Measurements from ENCODE around the gene UTP3. TPM values are rescaled to one million over a fixed set of nuclear protein-coding genes. Genes with fewer than 3 reads are reported as not detected.
A peak's percentile ranks its signal among the peaks of the same experiment; 100 is the strongest.
"Not testable (repeated sequence)": the region's sequence is repeated elsewhere in the genome, so short reads cannot be mapped to it uniquely, and the experiment has no call there.

The UTP3 gene, protein sequence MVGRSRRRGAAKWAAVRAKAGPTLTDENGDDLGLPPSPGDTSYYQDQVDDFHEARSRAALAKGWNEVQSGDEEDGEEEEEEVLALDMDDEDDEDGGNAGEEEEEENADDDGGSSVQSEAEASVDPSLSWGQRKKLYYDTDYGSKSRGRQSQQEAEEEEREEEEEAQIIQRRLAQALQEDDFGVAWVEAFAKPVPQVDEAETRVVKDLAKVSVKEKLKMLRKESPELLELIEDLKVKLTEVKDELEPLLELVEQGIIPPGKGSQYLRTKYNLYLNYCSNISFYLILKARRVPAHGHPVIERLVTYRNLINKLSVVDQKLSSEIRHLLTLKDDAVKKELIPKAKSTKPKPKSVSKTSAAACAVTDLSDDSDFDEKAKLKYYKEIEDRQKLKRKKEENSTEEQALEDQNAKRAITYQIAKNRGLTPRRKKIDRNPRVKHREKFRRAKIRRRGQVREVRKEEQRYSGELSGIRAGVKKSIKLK
- 26.1 TPM for total RNA-seq
- long read RNA-seq, transcript UTP3-201 (1 exons, 2,073 nt) = major isoform, 6 of 6 reads
- long read RNA-seq, partial matches to known transcripts = 0 of 6 reads
- long read RNA-seq, other reads (novel, unspliced or antisense) = 0 of 6 reads

DNA sequence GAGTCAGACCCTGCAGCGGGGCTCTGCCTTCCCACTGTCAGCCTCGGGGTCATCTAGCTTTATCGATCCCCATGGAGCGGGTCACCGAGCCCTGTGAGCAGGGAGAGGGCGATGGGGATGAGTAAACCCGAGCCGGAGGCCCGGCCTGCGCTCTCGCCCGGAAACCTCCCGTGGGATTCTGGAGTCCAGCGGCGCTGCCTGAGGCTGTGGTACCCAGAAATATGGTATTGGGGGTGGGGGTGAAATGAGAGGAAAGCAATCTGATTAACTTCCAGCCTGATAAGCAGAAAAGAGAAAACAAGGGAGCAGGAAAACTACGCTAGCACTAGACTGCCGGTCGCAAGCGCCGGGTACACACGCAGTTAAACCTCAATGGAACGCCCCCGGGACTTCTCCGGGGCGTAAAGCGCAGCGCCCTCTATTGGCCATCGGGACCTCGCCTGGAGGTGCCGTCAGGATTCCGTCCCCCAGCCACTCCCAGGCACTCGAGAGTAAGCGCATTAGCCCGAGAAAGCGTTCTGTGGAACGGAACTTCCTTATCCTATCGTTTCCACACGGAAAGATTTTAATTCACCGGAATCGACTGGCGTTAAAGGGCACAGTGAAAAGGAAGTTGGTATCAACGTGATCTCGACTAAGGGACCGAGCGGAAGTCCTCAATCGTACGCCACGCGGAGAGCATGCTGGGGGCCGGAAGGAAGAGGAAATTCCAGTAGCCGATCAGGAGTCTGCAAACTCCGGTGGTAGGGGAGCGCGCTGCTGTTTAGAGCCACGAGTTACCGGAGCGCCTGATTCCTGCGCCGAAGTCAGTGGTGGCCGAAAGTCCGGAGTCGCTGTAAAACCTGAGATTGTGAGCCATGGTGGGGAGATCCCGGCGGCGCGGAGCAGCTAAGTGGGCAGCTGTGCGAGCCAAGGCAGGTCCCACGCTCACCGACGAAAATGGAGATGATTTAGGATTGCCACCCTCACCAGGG, at the start of gene UTP3:
Gene UTP3 (plus strand): TSS at position 712 of the 974 bp plus-strand sequence. CDS start 146 bp downstream, at position 858.
- peak; percentile 97 for DNase-seq (ENCODE audit: low spot score)

DNA sequence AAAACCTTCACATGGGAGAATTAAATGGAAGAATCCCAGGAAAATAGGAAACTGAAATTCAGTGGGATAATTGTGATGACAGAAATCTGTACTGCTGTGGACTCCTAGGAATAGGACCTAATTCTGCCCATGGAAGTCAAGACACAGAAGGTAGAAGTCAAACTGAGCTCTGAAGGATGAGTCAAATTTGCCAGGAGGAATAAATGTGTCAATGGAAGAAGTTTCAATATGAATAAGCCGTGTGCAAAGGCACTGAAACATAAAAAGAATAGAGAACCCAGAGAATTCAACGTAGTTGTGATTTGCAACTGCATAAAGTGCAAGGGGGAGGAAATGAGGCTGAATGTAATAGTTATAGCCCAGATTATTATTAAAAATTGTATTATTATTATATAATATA, 48.1 kb upstream of the UTP3 start:
- DNase-seq (ENCODE audit: low spot score) = no peak

DNA sequence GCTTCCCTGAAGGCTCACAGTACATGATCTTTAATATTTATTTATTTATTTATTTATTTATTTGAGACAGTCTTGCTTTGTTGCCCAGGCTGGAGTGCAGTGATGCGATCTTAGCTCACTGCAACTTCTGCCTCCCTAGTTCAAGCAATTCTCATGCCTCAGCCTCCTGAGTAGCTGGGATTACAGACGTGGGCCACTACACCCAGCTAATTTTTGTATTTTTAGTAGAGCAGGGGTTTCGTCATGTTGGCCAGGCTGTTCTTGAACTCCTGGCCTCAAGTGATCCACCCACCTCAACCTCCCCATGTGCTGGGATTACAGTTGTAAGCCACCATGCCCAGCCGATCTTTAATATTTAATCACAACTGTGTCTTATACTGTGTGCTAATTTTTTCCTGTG, 37.6 kb upstream of the UTP3 start:
- not testable (repeated sequence) for DNase-seq (ENCODE audit: low spot score)

DNA sequence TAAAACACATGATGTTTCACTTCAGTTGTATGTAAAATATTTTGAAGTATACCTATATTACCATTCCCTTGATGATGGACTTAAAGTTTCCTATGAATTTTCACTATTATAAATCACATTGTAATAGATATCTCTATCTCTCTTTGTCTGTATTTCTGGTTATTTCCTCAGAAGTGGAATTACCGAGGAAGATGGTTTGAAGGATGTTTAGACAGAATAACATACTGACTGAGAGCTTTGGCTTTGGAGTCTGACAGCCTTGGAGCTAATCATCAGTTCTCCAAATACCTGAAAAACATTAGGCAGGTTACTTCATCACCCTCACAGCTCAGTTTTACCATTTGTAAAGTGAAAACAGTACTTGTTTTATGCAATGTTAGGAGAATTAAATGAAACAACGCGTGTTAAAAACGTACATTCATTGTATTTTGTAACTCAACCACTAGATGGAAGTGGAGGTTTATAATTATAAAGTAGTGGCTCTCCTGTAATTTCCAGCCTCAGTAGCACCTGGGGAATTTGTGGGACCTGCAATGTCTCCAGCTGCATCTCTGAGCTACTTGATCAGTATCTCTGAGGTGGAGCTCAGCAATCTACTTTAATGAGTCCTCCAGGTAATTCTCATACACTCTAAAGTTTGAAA, 36.3 kb upstream of the UTP3 start:
- DNase-seq (ENCODE audit: low spot score) = no peak

DNA sequence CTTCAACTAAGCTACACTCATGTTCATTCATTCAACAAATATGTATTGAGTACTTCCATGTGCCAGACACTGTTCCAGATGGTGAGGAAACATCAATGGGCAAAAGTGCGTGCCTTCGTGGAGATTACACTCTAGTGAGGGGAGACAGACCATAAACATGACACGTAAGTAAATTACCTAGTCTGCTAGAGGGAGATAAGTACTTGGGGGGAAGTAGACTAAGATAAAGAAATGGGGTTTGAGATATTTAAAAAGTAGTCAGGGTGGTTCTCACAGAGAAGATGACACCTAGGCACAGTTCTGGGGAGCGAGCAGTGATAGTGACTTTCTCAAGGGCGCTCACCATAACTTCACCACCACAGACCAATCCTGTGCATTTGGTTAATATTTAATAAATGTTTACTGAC, 33.7 kb upstream of the UTP3 start:
- DNase-seq (ENCODE audit: low spot score) = no peak

DNA sequence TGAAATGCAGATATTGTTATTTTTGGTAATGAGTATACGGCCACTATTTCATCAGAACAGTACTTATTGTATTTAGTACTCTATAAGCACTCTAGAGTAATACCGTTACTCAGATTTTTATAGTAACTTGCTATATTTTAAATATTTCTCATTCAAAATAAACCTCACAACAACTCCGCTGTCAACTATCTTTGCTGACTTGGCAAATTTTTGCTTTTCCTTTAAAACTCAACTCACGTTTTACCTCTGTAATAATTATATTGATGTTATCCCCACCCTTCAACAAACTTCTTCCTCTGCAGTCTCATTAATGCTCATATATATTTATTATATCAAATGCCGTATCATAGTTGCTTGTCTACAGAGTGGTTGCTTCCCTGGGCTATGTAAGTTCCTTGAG, 31.0 kb upstream of the UTP3 start:
- DNase-seq (ENCODE audit: low spot score) = no peak

DNA sequence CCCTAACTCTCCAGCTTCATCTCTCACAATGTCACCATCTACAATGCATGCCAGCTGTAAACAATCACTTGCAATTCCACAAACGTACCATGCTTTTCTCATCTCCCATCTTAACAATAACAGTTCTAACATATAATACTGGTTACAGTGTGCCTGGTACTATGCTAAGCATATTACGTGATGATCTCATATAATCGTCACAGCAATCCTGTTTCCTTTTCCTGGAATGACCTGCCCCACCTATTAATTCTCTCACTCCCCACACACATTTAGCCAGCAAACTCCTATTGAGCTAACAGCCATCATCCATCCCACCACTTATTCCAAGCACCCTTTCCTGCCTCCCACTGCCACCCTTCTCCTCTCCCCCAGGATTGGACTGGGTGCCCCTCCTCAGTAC, 29.9 kb upstream of the UTP3 start:
- no peak for DNase-seq (ENCODE audit: low spot score)

DNA sequence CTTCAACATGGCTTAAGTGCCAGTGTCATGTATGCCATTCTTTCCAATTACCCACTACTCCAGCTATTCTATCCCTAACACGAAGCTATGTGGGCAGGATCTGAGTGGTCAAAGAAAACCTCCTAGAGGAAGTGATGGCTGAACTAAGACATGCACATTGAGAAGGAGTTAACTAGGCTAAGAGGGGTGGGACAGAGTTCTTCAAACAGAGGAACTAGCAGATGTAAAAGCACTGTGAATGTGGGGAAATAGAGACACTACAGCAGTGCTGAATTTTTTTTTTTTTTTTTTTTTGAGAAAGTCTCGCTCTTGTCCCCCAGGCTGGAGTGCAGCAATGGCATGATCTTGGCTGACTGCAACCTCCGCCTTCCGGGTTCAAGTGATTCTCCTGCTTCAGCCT, 28.2 kb upstream of the UTP3 start:
- DNase-seq (ENCODE audit: low spot score) = no peak

DNA sequence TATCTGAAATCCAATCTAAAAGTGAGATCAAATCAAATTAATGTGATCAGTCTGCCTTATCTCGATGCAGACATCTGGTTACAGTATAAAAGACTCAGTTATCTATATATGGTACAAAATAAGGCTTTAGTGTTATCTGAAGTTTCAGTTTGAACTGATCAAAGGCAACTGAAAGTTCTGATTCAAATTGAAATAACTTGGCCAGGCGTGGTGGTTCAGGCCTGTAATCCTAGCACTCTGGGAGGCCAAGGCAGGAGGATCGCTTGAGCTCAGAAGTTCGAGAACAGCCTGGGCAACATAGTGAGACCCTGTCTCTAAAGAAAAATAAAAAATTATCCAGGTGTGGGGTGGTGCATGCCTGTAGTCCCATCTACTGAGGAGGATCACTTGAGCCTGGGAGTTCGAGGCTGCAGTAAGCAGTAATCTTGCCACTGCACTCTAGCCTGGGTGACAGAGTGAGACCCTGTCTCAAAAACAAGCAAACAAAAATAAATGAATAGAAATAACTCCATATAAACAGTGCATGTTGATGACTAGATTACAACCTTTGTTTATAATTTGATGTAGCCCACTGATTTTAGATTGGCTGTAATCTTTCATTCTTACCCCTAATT, 26.9 kb upstream of the UTP3 start:
- not testable (repeated sequence) for DNase-seq (ENCODE audit: low spot score)

DNA sequence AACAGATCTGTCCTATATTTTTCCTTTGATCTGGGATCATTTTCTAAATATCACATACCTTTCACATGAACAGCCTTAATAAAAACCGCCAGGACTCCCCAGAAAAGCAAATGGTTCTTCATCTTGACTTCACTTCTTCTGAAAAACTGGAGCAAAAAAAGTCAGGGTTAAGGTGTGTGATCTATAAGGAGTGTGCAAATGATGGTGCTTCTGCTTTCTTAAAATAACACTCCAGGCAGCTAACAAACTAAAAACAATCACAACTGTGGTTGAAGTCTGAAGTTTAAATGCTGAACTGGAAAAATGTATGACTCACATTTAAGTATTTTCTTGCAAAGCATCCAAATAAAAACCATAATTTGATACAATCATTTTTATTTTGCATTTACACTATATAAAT, 22.0 kb upstream of the UTP3 start, which contains the start of gene JCHAIN:
Gene JCHAIN (minus strand): TSS at position 140 of the 400 bp plus-strand sequence. CDS start 18 bp downstream, at position 122.
- DNase-seq (ENCODE audit: low spot score) = no peak

DNA sequence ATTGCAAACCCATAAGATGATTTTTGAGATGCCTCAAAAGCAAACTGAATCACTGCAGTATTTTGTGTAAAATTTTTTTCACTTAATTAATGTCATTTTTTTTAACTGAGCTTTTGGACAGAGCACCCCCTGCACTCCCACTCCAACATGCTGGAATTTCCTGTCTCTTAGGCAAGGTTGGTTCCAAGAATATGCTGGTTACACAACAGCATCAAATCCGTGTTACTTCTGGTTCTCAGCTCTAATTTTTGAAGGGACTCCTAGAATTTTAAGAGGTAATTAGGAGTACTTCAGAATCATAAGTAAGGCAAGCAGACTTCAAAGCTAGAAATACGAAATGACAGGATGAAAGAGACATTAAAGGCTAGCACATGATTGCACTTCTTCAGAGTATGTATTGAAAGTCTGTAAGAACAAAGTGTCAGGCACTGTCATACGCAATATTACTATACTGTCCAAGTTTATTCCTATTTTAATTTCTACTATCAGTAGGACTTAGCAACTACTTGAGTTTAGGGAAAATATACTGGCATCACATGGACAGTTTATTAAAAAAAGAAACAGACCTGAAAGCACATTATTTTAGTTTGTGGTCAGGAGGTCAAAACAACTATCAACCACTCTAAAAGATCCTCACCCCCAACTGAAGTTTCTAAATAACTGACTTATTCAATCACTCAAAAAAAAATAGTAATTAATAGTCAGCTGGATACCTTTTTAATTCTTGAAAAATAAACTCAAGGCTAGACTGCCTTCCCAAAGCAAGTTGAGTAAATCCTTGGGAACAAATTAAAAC, 20.4 kb upstream of the UTP3 start:
- no peak for DNase-seq (ENCODE audit: low spot score)

DNA sequence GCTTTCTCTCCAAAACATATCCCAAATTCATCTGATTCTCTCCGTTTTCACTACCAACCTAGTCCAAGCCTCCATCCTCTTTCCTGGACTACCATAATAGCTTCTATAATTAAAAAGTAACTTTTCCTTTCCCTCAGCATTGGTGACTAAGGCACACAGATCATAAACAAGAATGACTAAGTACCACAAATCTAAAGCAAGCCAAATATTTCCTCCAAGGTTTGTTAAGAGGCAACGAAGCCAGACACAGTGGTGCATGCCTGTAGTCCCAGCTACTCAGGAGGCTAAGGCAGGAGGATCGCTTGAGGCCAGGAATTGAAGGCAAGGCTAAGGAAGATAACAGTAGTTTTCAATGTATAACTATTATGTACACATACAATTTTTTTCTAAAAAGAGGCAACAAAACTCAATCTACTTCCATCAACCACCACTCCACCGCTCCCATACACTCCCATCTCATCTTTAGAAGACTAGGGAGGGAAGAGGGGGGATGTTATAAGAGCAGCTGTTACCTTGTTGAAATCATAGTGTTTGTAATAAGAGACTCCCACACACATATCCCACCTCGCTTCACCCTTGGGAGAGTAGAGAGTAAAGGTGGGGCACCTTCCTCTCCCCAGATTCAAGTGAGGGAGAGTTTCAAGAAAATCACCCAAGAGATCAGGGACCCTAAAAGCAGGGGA, 17.9 kb upstream of the UTP3 start:
- DNase-seq (ENCODE audit: low spot score) = no peak

DNA sequence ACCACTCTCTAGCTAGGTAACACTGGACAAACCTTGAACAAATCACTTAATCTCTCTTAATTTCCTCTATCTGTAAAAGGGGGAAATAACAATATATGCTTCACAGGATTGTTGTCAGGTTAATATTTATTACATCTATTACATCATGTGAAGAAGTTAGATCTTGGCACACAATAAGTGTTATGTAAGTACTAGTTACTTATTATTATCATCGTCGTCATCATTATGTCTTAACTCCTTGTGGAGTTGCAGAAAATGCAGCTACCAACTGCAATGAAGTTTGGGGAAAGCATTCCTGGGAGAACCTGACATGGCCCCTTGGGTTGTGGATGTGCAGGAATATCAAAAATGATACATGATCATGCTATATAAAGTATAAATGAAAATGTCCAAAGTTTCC, 17.2 kb upstream of the UTP3 start:
- DNase-seq (ENCODE audit: low spot score) = no peak

DNA sequence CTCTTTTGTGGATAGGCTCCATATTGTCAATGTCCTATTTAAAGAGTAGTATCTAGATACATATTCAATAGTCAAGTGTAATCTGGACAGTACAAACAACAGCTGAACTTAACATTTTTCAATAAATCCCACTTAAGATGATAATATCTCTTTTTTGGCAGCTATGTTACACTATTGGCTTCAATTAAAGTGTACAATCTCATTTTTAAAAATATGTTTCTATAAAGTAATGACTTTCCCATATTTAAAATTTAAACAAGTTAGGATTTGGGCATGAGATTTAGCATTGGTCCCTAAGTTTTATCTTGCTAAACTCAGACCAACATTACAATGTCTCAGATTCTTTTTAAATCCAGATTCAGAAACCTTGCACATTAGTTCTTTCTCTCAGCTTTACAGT, 14.1 kb upstream of the UTP3 start:
- no peak for DNase-seq (ENCODE audit: low spot score)

DNA sequence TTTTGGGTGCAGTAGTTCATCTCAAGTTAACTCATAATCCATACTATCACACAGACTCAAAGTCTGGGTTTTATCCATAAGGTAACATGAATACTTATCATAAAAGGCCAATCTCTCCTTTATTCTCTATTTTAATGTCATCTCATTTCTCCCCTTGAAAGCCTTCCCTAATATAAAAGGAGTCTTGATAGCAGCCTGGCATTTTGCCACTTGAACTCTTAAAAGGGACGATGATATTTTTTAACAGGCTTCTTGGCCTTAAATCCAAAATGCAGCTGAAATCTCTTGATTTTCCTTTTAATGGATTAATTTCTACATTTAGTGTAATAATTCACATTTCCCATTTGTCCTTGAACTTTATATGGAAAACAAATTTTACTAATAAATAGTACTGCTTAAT, 13.6 kb upstream of the UTP3 start:
- DNase-seq (ENCODE audit: low spot score) = no peak

DNA sequence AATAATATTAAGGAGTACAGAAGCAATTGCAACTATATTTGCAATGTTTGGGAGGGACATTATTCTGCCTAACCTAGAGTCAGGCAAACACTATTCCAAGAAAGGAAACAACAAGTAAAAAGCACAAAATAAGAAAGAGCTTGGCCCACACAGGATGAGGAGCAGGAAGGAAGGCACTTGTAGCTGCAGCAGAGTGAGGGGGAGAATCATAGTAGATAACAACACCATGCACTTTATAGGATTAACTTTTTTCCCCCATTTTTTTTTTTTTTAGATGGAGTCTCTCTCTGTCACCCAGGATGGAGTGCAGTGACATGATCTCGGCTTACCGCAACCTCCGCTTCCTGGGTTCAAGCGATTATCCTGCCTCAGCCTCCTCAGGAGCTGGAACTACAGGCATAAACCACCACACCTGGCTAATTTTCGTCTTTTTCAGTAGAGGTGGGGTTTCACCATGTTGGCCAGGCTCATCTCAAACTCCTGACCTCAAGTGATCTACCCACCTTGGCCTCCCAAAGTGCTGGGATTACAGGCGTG, 11.7 kb upstream of the UTP3 start:
- no peak for DNase-seq (ENCODE audit: low spot score)

DNA sequence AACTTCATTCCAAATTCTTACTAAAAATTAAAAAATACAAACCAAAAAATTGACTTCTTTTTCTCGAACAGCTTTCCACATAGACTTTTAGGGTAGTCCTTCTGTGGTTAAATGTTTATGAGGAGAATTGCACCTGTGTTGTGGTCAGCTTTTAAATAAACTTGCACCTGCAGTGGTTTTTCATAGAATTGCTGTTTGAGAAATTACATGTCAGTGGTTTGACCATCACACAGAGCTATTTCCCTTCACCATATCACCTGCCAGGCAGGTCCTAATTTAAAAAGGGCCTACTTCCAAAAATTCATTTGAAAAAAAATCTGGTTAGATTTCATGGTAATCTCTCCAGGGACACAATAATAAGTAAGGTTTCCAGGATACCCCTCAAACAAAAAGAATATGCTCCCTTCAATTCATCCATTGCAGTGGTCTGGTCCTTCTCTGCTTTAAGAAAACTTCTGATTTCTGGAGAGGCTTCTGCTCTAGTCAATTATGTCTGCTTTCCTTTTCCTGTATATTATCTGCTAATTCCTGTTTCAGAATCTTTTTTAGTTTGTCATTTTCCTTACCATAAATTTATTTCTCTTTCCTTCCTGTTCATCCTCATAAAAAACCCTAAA, 9.8 kb upstream of the UTP3 start:
- no peak for DNase-seq (ENCODE audit: low spot score)

DNA sequence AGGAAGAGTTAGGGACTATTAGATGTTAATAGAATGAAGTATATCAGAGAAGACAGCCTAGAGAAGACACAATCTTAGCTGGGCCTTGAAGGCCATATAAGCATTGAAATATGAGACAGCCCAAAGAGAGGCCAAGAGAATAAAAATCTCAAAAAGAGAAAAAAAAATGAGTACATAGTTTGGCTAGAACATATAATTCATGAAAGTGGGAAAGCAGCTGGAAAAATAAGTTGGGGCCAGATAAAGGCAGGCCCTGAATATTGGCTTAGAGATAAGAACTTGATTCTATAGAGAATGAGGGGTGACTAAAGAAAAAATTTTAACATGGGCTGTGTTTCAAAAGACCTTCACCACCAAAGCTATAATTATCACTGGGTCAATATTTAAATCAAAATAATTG, 7.4 kb upstream of the UTP3 start:
- DNase-seq (ENCODE audit: low spot score) = no peak

DNA sequence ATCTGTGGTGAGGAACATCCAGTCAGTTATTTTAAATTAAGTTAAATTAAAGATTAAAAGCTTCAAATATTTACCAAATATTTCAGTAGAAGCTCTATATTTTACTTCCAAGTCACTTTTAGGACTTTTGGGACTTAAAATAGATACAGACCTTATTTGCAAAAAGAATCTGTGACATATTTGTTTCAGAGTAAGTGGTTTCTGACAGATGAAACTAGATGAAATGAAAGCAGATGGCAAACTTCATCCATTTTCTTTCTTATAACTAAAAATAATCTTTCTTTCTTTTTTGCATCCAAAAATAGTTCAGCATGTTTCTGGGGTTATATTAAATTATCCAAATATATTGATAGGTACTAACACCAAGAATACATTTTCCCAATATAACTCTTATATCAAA, 6.6 kb upstream of the UTP3 start:
- DNase-seq (ENCODE audit: low spot score) = no peak

Data from mesenteric fat pad (tissue), 1 donor.